PC-3 (cell line): ENCODE measurements around the gene PYM1. TPM values are rescaled to one million over a fixed set of nuclear protein-coding genes. Genes with fewer than 3 reads are reported as not detected.

Experiments used
- ATAC-seq: fragments of 200-7000 bp; cut with Tn5 transposase; 2 replicates; pipeline ENCODE4 v1.9.1; 2020; ENCODE audit warnings: mild to moderate bottlenecking, moderate library complexity
- BruUV-seq: library from RNA; stranded (reverse); fragments of 400-500 nt; replicated peaks from 2 replicates; lab custom pipeline; 2021; lab: Mats Ljungman, UMichigan
- CTCF ChIA-PET: fragments of 300-600 bp; sonication (Branson Sonifier 250); formaldehyde crosslinking; loops from one replicate; lab custom pipeline; 2022; ENCODE audit warnings: antibody characterized with exemption; lab: Charles Lee
- POLR2A ChIA-PET: fragments of 300-600 bp; sonication (Branson Sonifier 250); formaldehyde crosslinking; loops from one replicate; lab custom pipeline; 2022; ENCODE audit warnings: antibody characterized with exemption; ENCODE audit not compliant: unreplicated experiment; lab: Charles Lee
- DNase-seq: peaks from one replicate; pipeline ENCODE4 v3.0.0-alpha.2; 2015
- H2AFZ ChIP-seq: fragments of 300-600 bp; sonication (generic); 2 replicates; pipeline ENCODE4 v1.6.0; 2016; ENCODE audit warnings: antibody characterized with exemption, low read length
- H3F3A ChIP-seq: fragments of 300-600 bp; sonication (generic); one replicate; pipeline ENCODE4 v1.6.0; 2017; ENCODE audit warnings: antibody characterized with exemption, low read length, control low read depth, mild to moderate bottlenecking; ENCODE audit not compliant: unreplicated experiment
- H3K27ac ChIP-seq: fragments of 300-600 bp; sonication (generic); 2 replicates; pipeline ENCODE4 v1.5.1; 2016; ENCODE audit warnings: mild to moderate bottlenecking, low read length
- H3K27me3 ChIP-seq: fragments of 300-600 bp; sonication (generic); 2 replicates; pipeline ENCODE4 v1.6.1; 2016; ENCODE audit warnings: low read length, mixed read lengths
- H3K36me3 ChIP-seq: fragments of 300-600 bp; sonication (generic); 2 replicates; pipeline ENCODE4 v1.6.1; 2016; ENCODE audit warnings: low read depth, mixed run types, low read length, mixed read lengths
- H3K4me1 ChIP-seq: fragments of 300-600 bp; sonication (generic); 2 replicates; pipeline ENCODE4 v1.5.1; 2016; ENCODE audit warnings: low read length; ENCODE audit not compliant: insufficient read depth
- H3K4me2 ChIP-seq: fragments of 300-600 bp; sonication (generic); 2 replicates; pipeline ENCODE4 v1.6.0; 2016; ENCODE audit warnings: low read length
- H3K4me3 ChIP-seq: fragments of 300-600 bp; sonication (generic); 2 replicates; pipeline ENCODE4 v1.5.1; 2016; ENCODE audit warnings: mild to moderate bottlenecking, low read length, mixed read lengths
- H3K79me2 ChIP-seq: fragments of 300-600 bp; sonication (generic); 2 replicates; pipeline ENCODE4 v1.6.1; 2017; ENCODE audit warnings: low read length, mixed read lengths
- H3K9ac ChIP-seq: fragments of 300-600 bp; sonication (generic); 2 replicates; pipeline ENCODE4 v1.6.0; 2016; ENCODE audit warnings: mild to moderate bottlenecking, low read length
- H3K9me2 ChIP-seq: fragments of 300-600 bp; sonication (generic); replicated peaks from 2 replicates; pipeline ENCODE4 v1.6.1; 2016; ENCODE audit warnings: mixed run types, low read length, mixed read lengths
- H3K9me3 ChIP-seq: fragments of 300-600 bp; sonication (generic); 2 replicates; pipeline ENCODE4 v1.6.1; 2016; ENCODE audit warnings: low read length, mixed read lengths
- H4K20me1 ChIP-seq: fragments of 300-600 bp; sonication (generic); 2 replicates; pipeline ENCODE4 v1.6.1; 2016; ENCODE audit warnings: low read length, mixed read lengths
- EZH2 ChIP-seq: fragments of 300-600 bp; sonication (generic); IDR thresholded peaks from one replicate; pipeline ENCODE4 v1.6.1; 2017; ENCODE audit warnings: antibody characterized with exemption, mild to moderate bottlenecking, low read length; ENCODE audit not compliant: unreplicated experiment
- EZH2phosphoT487 ChIP-seq: fragments of 300-600 bp; sonication (generic); IDR thresholded peaks from 2 replicates; pipeline ENCODE4 v1.6.1; 2018; ENCODE audit warnings: mild to moderate bottlenecking, antibody characterized with exemption, low read length, borderline replicate concordance
- intact Hi-C: fragments of 100-400 bp; cut with micrococcal nuclease; formaldehyde crosslinking; loops from 2 replicates; pipeline ENCODE4 v1.9.0; 2023
- total RNA-seq: library from RNA; depleted of rRNA; stranded (reverse); fragments of >200 nt; gene quantifications from 2 replicates; pipeline ENCODE4 v1.2.3, GENCODE V29; 2014
- TF ChIP-seq, protein P1 (sequence below): fragments of 300-600 bp; sonication (generic); conservative IDR thresholded peaks from 2 replicates; pipeline ENCODE4 v1.5.1; 2017; ENCODE audit warnings: antibody characterized with exemption, low read depth, mild to moderate bottlenecking, low read length

Gene PYM1
- total RNA-seq, 1 experiment from 2014 or later = 39.0 TPM

GRCh38 chr12:55891310-55891709 is 36.4 kb downstream of the PYM1 start:
- H2AFZ ChIP-seq = no peak overlapping the region
- H3K27me3 ChIP-seq = no peaks in the 10 kb centered on the region
- no TSS peak for BruUV-seq
- ChIA-PET CTCF (no interaction called here), POLR2A (no interaction called here)
- no peaks in the 10 kb centered on the region for H3K9me2 ChIP-seq
- intact Hi-C loops = no loop called here
- no peaks in the 10 kb centered on the region for H3F3A ChIP-seq
- no peaks in the 10 kb centered on the region for H3K4me1 ChIP-seq
- H3K36me3 ChIP-seq = no peaks in the 10 kb centered on the region
- DNase-seq (no peak), ATAC-seq (no peak)
- H3K27ac ChIP-seq = no peak overlapping the region
- H3K9ac ChIP-seq = no peak overlapping the region
- TF ChIP-seq EZH2phosphoT487 (no peak), EZH2 (no peak)
- TF ChIP-seq, protein P1, sequence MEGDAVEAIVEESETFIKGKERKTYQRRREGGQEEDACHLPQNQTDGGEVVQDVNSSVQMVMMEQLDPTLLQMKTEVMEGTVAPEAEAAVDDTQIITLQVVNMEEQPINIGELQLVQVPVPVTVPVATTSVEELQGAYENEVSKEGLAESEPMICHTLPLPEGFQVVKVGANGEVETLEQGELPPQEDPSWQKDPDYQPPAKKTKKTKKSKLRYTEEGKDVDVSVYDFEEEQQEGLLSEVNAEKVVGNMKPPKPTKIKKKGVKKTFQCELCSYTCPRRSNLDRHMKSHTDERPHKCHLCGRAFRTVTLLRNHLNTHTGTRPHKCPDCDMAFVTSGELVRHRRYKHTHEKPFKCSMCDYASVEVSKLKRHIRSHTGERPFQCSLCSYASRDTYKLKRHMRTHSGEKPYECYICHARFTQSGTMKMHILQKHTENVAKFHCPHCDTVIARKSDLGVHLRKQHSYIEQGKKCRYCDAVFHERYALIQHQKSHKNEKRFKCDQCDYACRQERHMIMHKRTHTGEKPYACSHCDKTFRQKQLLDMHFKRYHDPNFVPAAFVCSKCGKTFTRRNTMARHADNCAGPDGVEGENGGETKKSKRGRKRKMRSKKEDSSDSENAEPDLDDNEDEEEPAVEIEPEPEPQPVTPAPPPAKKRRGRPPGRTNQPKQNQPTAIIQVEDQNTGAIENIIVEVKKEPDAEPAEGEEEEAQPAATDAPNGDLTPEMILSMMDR = no peak
- no peak overlapping the region for H3K4me3 ChIP-seq
- H4K20me1 ChIP-seq = no peaks in the 10 kb centered on the region
- H3K9me3 ChIP-seq = no peaks in the 10 kb centered on the region
- no peak overlapping the region for H3K4me2 ChIP-seq
- no peaks in the 10 kb centered on the region for H3K79me2 ChIP-seq

DNA sequence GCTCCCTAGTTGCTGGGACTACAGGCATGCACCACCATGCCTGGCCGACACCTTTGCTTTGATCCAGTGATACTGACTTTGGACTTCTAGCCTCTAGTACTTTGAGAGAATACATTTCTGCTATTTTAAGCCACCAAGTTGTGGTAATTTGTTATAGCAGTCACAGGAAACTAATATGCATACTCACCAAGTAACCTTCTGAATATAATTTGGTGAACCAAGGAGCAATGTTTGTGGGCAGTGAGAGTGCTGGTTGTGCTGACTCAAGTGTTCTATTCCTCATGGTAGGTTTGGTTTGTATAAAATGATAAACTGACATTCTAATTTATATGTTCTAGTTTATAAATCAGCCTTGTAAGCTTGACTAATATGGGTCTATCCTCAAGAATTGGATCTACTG is 42.6 kb downstream of the PYM1 start:
- Histone ChIP-seq H3K9ac (no peak overlapping the region), H3K4me1 (peaks cover 13% of the 10 kb centered on the region), H3F3A (no peaks in the 10 kb centered on the region), H3K36me3 (no peaks in the 10 kb centered on the region), H2AFZ (no peak overlapping the region), H3K4me2 (no peak overlapping the region), H3K9me3 (no peaks in the 10 kb centered on the region), H3K9me2 (no peaks in the 10 kb centered on the region), H3K27ac (no peak overlapping the region), H3K4me3 (no peak overlapping the region), H4K20me1 (no peaks in the 10 kb centered on the region), H3K27me3 (no peaks in the 10 kb centered on the region), H3K79me2 (no peaks in the 10 kb centered on the region)
- intact Hi-C loops = no loop called here
- POLR2A ChIA-PET = no interaction called here
- ATAC-seq (no peak), DNase-seq (no peak)
- no TSS peak for BruUV-seq
- TF ChIP-seq, protein P1 = no peak
- no peak for TF ChIP-seq EZH2phosphoT487
- TF ChIP-seq EZH2 = no peak
- CTCF ChIA-PET = no interaction called here

- Histone ChIP-seq H2AFZ (no peak overlapping the region), H3K36me3 (no peaks in the 10 kb centered on the region; the same call in 1 of the 2 replicates), H3K27me3 (no peaks in the 10 kb centered on the region), H3K9ac (no peak overlapping the region), H3K4me2 (no peak overlapping the region), H3K79me2 (no peaks in the 10 kb centered on the region), H3K9me3 (0 out of 2 replicates have a peak, but pooled peaks cover 6% of the 10 kb centered on the region), H3K4me3 (no peak overlapping the region), H3F3A (no peaks in the 10 kb centered on the region), H3K4me1 (peaks cover 13% of the 10 kb centered on the region), H3K9me2 (no peaks in the 10 kb centered on the region), H3K27ac (no peak overlapping the region), H4K20me1 (no peaks in the 10 kb centered on the region)
- POLR2A ChIA-PET = no interaction called here
- no TSS peak for BruUV-seq
- intact Hi-C loops = no loop called here
- CTCF ChIA-PET = no interaction called here
- TF ChIP-seq EZH2 (no peak), EZH2phosphoT487 (no peak)
- TF ChIP-seq, protein P1 = no peak
- ATAC-seq (no peak), DNase-seq (no peak)
These were observed 49.9 kb downstream of the PYM1 start for GRCh38 chr12:55877824-55878223.
